BJ (cell line): Measurements from ENCODE around the gene PRAME. TPM values are rescaled to one million over a fixed set of nuclear protein-coding genes. Genes with fewer than 3 reads are reported as not detected.

ENCODE experiments used
- CTCF ChIA-PET: fragments of 350-600 bp; formaldehyde crosslinking; extraction: SDS; loops from one replicate; lab custom pipeline; 2021; ENCODE audit warnings: antibody characterized with exemption, inconsistent platforms; lab: Yijun Ruan, JAX
- POLR2A ChIA-PET: fragments of 300-600 bp; sonication (Branson Sonifier 250); formaldehyde crosslinking; extraction: SDS; loops from one replicate; lab custom pipeline; 2021; ENCODE audit warnings: antibody characterized with exemption; lab: Charles Lee
- DNase-seq: peaks from one replicate; pipeline ENCODE4 v3.0.0-alpha.2; 2011; ENCODE audit warnings: low read depth
- H3K27me3 ChIP-seq: 2 replicates; pipeline ENCODE4 v1.6.0; 2011; ENCODE audit warnings: low read length; ENCODE audit not compliant: control insufficient read depth, insufficient read depth
- H3K36me3 ChIP-seq: 2 replicates; pipeline ENCODE4 v1.5.1; 2011; ENCODE audit warnings: low read length; ENCODE audit not compliant: control insufficient read depth, insufficient read depth
- H3K4me3 ChIP-seq: 2 replicates; pipeline ENCODE4 v1.5.1; 2011; ENCODE audit warnings: low read depth, mild to moderate bottlenecking, control low read depth, low read length
- CTCF ChIP-seq: IDR thresholded peaks from 2 replicates; pipeline ENCODE4 v1.5.1; 2011; ENCODE audit warnings: low read depth, mild to moderate bottlenecking, control low read depth, inconsistent platforms, low read length, moderate library complexity; ENCODE audit not compliant: insufficient read depth
- polyA plus RNA-seq: library from polyadenylated mRNA; depleted of rRNA; stranded (reverse); fragments of >200 nt; gene quantifications from 2 replicates; pipeline ENCODE4 v1.2.3, GENCODE V29; 2011

The PRAME gene
- polyA plus RNA-seq, 1 experiment = 0.15 TPM

GRCh38 chr22:22600531-22601261 is 41.6 kb upstream of the PRAME start:
- Histone ChIP-seq H3K27me3 (no peaks in the 10 kb centered on the region; the same call in 1 of the 2 replicates), H3K4me3 (no peak overlapping the region), H3K36me3 (no peaks in the 10 kb centered on the region)
- no peak for DNase-seq
- no peak for TF ChIP-seq CTCF
- POLR2A ChIA-PET = no interaction called here
- CTCF ChIA-PET = interaction anchor here (0.8 to 1.7 kb wide), 3 partner anchors 14 to 356 kb away, joined by 3 to 7 read pairs (median 3); no protein-coding TSS in a partner anchor

- no peaks in the 10 kb centered on the region; the same call in 1 of the 2 replicates for H3K27me3 ChIP-seq
- ChIA-PET POLR2A (no interaction called here), CTCF (interaction anchor here (1.1 to 2.0 kb wide), 3 partner anchors 12 to 109 kb away, joined by 3 to 7 read pairs (median 3); no protein-coding TSS in a partner anchor)
- DNase-seq = no peak
- H3K4me3 ChIP-seq = no peak overlapping the region
- no peak for TF ChIP-seq CTCF
- no peaks in the 10 kb centered on the region for H3K36me3 ChIP-seq
These were observed 40.2 kb upstream of the PRAME start for GRCh38 chr22:22599248-22599647.

GRCh38 chr22:22598144-22598543 is 39.1 kb upstream of the PRAME start:
- no peak overlapping the region for H3K4me3 ChIP-seq
- H3K27me3 ChIP-seq = no peaks in the 10 kb centered on the region; the same call in 1 of the 2 replicates
- no peak for TF ChIP-seq CTCF
- POLR2A ChIA-PET = no interaction called here
- CTCF ChIA-PET = interaction anchor here (0.9 to 2.0 kb wide), 3 partner anchors 9 to 22 kb away, joined by 3 to 7 read pairs (median 4); no protein-coding TSS in a partner anchor
- DNase-seq = no peak
- H3K36me3 ChIP-seq = no peaks in the 10 kb centered on the region

- no peak for TF ChIP-seq CTCF
- no peaks in the 10 kb centered on the region; the same call in 1 of the 2 replicates for H3K27me3 ChIP-seq
- H3K36me3 ChIP-seq = no peaks in the 10 kb centered on the region
- H3K4me3 ChIP-seq = no peak overlapping the region
- ChIA-PET CTCF (interaction anchor here (0.9 kb wide), 1 partner anchor 18 kb away, joined by 3 read pairs; no protein-coding TSS in a partner anchor), POLR2A (no interaction called here)
- no peak for DNase-seq
These were observed 36.2 kb upstream of the PRAME start for GRCh38 chr22:22595001-22595835.
